SK-N-SH treated with all-trans-retinoic acid at 6 μM for 48 hours (cell line): ENCODE data around the gene PLEKHO1.
"Not testable (repeated sequence)": the region's sequence is repeated elsewhere in the genome, so short reads cannot be mapped to it uniquely, and the experiment has no call there.

Experiments
- ATAC-seq: fragments of 200-7000 bp; cut with Tn5 transposase; 3 replicates; pipeline ENCODE4 v1.9.1; 2020; ENCODE audit warnings: mild to moderate bottlenecking, moderate library complexity
- ARNTL ChIP-seq: fragments of 450-650 bp; formaldehyde crosslinking; IDR thresholded peaks from 2 replicates; pipeline ENCODE4 v1.5.0; 2020; ENCODE audit warnings: low read depth, mild to moderate bottlenecking, moderate library complexity, borderline replicate concordance
- CREB5 ChIP-seq: fragments of 250-450 bp; sonication (Bioruptor Pico); IDR thresholded peaks from 2 replicates; pipeline ENCODE4 v1.5.1; 2020; ENCODE audit warnings: low read depth, mild to moderate bottlenecking, moderate library complexity
- CSDC2 ChIP-seq: fragments of 250-450 bp; sonication (Bioruptor Pico); IDR thresholded peaks from 2 replicates; pipeline ENCODE4 v1.5.0; 2020; ENCODE audit warnings: mild to moderate bottlenecking, moderate library complexity
- ISL1 ChIP-seq: fragments of 250-450 bp; sonication (Bioruptor Pico); IDR thresholded peaks from 2 replicates; pipeline ENCODE4 v2.1.2; 2022; ENCODE audit warnings: mild to moderate bottlenecking, moderate library complexity
- ZNF565 ChIP-seq: fragments of 450-650 bp; formaldehyde crosslinking; conservative IDR thresholded peaks from 2 replicates; pipeline ENCODE4 v1.5.0; 2020; ENCODE audit warnings: low read depth, mild to moderate bottlenecking, moderate library complexity
- ZNF70 ChIP-seq: fragments of 450-650 bp; formaldehyde crosslinking; IDR thresholded peaks from 2 replicates; pipeline ENCODE4 v1.5.0; 2020; ENCODE audit warnings: mild to moderate bottlenecking, moderate library complexity
- TF ChIP-seq, protein P1 (sequence below): fragments of 250-450 bp; sonication (Bioruptor Pico); IDR thresholded peaks from 2 replicates; pipeline ENCODE4 v1.5.1; 2021; ENCODE audit warnings: mild to moderate bottlenecking, moderate library complexity
- TF ChIP-seq, protein P2 (sequence below): fragments of 250-450 bp; sonication (Bioruptor Pico); IDR thresholded peaks from 2 replicates; pipeline ENCODE4 v1.5.0; 2020; ENCODE audit warnings: mild to moderate bottlenecking, moderate library complexity

PLEKHO1 gene

GRCh38 chr1:150207281-150207971, 57.7 kb downstream of the PLEKHO1 start:
- ATAC-seq: no peak
- TF ChIP-seq, protein P1, sequence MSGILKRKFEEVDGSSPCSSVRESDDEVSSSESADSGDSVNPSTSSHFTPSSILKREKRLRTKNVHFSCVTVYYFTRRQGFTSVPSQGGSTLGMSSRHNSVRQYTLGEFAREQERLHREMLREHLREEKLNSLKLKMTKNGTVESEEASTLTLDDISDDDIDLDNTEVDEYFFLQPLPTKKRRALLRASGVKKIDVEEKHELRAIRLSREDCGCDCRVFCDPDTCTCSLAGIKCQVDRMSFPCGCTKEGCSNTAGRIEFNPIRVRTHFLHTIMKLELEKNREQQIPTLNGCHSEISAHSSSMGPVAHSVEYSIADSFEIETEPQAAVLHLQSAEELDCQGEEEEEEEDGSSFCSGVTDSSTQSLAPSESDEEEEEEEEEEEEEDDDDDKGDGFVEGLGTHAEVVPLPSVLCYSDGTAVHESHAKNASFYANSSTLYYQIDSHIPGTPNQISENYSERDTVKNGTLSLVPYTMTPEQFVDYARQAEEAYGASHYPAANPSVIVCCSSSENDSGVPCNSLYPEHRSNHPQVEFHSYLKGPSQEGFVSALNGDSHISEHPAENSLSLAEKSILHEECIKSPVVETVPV: no peak
- TF ChIP-seq ZNF565 (CRISPR knock-in tag) (no peak), ISL1 (CRISPR knock-in tag) (no peak), CREB5 (no peak), CSDC2 (CRISPR knock-in tag) (no peak), ZNF70 (no peak), ARNTL (CRISPR knock-in tag) (no peak)
- TF ChIP-seq, protein P2, sequence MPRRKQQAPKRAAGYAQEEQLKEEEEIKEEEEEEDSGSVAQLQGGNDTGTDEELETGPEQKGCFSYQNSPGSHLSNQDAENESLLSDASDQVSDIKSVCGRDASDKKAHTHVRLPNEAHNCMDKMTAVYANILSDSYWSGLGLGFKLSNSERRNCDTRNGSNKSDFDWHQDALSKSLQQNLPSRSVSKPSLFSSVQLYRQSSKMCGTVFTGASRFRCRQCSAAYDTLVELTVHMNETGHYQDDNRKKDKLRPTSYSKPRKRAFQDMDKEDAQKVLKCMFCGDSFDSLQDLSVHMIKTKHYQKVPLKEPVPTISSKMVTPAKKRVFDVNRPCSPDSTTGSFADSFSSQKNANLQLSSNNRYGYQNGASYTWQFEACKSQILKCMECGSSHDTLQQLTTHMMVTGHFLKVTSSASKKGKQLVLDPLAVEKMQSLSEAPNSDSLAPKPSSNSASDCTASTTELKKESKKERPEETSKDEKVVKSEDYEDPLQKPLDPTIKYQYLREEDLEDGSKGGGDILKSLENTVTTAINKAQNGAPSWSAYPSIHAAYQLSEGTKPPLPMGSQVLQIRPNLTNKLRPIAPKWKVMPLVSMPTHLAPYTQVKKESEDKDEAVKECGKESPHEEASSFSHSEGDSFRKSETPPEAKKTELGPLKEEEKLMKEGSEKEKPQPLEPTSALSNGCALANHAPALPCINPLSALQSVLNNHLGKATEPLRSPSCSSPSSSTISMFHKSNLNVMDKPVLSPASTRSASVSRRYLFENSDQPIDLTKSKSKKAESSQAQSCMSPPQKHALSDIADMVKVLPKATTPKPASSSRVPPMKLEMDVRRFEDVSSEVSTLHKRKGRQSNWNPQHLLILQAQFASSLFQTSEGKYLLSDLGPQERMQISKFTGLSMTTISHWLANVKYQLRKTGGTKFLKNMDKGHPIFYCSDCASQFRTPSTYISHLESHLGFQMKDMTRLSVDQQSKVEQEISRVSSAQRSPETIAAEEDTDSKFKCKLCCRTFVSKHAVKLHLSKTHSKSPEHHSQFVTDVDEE (CRISPR knock-in tag): no peak

GRCh38 chr1:150208460-150208859, 58.7 kb downstream of the PLEKHO1 start:
- not testable (repeated sequence) for ATAC-seq
